HepG2 (cell line): ENCODE results near the gene SSBP2.

Source experiments
- FOSL2 ChIP-seq: sonication (generic); formaldehyde crosslinking; IDR thresholded peaks from 2 replicates; pipeline ENCODE4 v1.4.0; 2020; ENCODE audit warnings: missing genetic modification reagents
- IRX3 ChIP-seq: sonication (generic); formaldehyde crosslinking; IDR thresholded peaks from 2 replicates; pipeline ENCODE4 v1.8.1; 2023; ENCODE audit warnings: mild to moderate bottlenecking, low read depth, missing genetic modification reagents, borderline replicate concordance
- ZNF441 ChIP-seq: sonication (generic); formaldehyde crosslinking; IDR thresholded peaks from 2 replicates; pipeline ENCODE4 v1.7.0; 2021; ENCODE audit warnings: missing genetic modification reagents, borderline replicate concordance
- TF ChIP-seq, protein P1 (sequence below): sonication (generic); formaldehyde crosslinking; conservative IDR thresholded peaks from 2 replicates; pipeline ENCODE4 v1.4.0; 2020; ENCODE audit warnings: mild to moderate bottlenecking, missing genetic modification reagents, moderate library complexity

DNA sequence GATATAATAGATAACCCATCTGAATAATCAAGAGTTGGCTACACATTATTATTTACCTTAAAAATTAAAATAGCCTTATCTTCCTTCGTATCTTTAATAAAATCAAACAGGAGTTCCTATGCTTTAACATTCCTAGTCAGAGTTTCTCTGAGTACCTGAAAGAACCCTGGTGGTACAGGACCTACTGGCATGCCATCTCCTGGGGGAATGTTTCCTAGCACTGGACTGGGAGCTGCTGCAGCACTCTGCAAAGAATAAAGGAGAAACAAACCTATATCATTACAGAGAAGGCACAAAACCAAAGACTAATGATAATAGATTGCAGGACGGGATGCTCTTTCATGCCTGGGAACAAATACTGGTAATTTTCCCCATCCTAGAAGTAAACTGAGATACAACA lies 237.4 kb downstream of the SSBP2 start:
- TF ChIP-seq, protein P1, sequence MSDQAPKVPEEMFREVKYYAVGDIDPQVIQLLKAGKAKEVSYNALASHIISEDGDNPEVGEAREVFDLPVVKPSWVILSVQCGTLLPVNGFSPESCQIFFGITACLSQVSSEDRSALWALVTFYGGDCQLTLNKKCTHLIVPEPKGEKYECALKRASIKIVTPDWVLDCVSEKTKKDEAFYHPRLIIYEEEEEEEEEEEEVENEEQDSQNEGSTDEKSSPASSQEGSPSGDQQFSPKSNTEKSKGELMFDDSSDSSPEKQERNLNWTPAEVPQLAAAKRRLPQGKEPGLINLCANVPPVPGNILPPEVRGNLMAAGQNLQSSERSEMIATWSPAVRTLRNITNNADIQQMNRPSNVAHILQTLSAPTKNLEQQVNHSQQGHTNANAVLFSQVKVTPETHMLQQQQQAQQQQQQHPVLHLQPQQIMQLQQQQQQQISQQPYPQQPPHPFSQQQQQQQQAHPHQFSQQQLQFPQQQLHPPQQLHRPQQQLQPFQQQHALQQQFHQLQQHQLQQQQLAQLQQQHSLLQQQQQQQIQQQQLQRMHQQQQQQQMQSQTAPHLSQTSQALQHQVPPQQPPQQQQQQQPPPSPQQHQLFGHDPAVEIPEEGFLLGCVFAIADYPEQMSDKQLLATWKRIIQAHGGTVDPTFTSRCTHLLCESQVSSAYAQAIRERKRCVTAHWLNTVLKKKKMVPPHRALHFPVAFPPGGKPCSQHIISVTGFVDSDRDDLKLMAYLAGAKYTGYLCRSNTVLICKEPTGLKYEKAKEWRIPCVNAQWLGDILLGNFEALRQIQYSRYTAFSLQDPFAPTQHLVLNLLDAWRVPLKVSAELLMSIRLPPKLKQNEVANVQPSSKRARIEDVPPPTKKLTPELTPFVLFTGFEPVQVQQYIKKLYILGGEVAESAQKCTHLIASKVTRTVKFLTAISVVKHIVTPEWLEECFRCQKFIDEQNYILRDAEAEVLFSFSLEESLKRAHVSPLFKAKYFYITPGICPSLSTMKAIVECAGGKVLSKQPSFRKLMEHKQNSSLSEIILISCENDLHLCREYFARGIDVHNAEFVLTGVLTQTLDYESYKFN (CRISPR knock-in tag) = no peak
- TF ChIP-seq FOSL2 (CRISPR knock-in tag) (no peak), ZNF441 (no peak), IRX3 (CRISPR knock-in tag) (no peak)
